IPS-20b (cell line): Measurements from ENCODE around the gene MAP3K6.

Experiments
- H3K27ac ChIP-seq: one replicate; pipeline ENCODE4 v1.5.1; 2013; ENCODE audit warnings: low read length
- H3K27me3 ChIP-seq: 2 replicates; pipeline ENCODE4 v1.6.1; 2013; ENCODE audit warnings: mild to moderate bottlenecking, low read length, inconsistent platforms; ENCODE audit not compliant: insufficient read depth
- H3K36me3 ChIP-seq: 2 replicates; pipeline ENCODE4 v1.6.1; 2013; ENCODE audit warnings: low read depth, mild to moderate bottlenecking, inconsistent platforms, low read length, moderate library complexity; ENCODE audit not compliant: insufficient read depth
- H3K4me1 ChIP-seq: 2 replicates; pipeline ENCODE4 v1.6.1; 2013; ENCODE audit warnings: mild to moderate bottlenecking, control low read depth, inconsistent platforms, low read length, moderate library complexity; ENCODE audit not compliant: insufficient read depth
- H3K4me3 ChIP-seq: 2 replicates; pipeline ENCODE4 v1.5.1; 2013; ENCODE audit warnings: mild to moderate bottlenecking, low read length, inconsistent platforms
- H3K9ac ChIP-seq: 2 replicates; pipeline ENCODE4 v1.6.1; 2013; ENCODE audit warnings: low read depth, mild to moderate bottlenecking, inconsistent platforms, low read length, moderate library complexity
- H3K9me3 ChIP-seq: 2 replicates; pipeline ENCODE4 v1.6.1; 2013; ENCODE audit warnings: mild to moderate bottlenecking, low read depth, low read length, inconsistent platforms; ENCODE audit not compliant: insufficient read depth

The MAP3K6 gene

DNA sequence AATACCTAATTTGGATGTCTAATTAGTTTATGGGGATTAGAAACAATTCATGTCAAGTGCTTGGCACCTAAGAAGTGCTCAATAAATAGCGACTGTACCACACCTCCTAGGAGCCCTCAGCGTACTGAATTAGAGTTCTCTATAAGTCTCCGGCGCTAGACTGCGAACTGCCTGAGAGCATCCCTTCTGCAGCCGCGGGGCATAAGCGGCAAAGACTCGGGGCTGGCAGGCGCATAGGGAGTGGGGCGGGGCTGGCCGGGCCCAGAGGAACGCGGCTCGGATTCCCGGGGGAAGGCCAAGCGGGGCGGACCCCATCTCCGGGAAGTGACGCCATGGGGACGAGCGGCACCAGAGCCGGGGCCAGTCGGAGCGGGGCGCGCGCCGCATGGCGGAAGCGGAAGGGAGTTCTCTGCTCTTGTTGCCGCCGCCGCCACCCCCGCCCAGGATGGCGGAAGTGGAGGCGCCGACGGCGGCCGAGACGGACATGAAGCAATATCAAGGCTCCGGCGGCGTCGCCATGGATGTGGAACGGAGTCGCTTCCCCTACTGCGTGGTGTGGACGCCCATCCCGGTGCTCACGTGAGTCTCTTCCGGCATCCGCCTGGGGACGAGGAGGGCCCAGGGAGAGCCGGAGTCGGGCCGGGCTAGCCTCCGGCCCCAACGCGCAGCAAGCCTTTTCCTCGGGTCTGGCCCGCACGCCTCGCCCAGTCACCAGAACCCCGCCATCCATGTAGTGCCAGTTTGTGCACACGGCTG, 44.8 kb downstream of the MAP3K6 start, which contains the start of gene TMEM222:
Gene TMEM222, plus strand, starts transcription at position 351 of the 756 bp plus-strand sequence. Its CDS starts 35 bp downstream, at position 386.
- Histone ChIP-seq H3K4me1 (peaks cover 4% of the 10 kb centered on the region; the same call in 1 of the 2 replicates), H3K27ac (peak within 1 kb of the TSS; percentile 68), H3K36me3 (peaks cover 26% of the 10 kb centered on the region; the same call in 1 of the 2 replicates), H3K27me3 (peaks cover 5% of the 10 kb centered on the region; the same call in 1 of the 2 replicates), H3K9ac (peak within 1 kb of the TSS; percentile 99), H3K4me3 (peak within 1 kb of the TSS; percentile 96), H3K9me3 (no peaks in the 10 kb centered on the region)

DNA sequence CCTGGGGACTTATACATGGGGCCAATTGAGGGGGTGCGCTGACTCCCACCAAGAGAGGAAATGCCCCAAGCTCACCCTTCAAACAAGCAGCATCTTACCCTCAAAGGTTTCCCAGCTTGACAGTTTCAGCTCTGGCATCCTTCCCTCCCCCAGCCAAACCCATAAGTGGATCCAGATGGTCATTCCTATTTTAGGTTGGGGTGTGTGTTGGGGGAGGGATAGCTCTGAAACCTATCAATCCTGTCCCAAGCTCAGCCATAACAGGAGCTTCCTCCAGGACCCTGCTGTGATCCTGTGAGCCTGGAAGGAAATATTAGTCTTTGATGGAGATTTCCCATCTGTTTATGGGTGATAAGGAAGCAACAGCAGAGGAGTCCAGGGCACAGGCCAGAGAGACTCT, 48.2 kb downstream of the MAP3K6 start:
- H3K27me3 ChIP-seq = peaks cover 5% of the 10 kb centered on the region; the same call in 1 of the 2 replicates
- H3K9ac ChIP-seq = no peak overlapping the region
- H3K4me3 ChIP-seq = no peak overlapping the region
- no peak overlapping the region for H3K27ac ChIP-seq
- H3K36me3 ChIP-seq = no peaks in the 10 kb centered on the region
- no peaks in the 10 kb centered on the region for H3K9me3 ChIP-seq
- peaks cover 4% of the 10 kb centered on the region; the same call in 1 of the 2 replicates for H3K4me1 ChIP-seq

DNA sequence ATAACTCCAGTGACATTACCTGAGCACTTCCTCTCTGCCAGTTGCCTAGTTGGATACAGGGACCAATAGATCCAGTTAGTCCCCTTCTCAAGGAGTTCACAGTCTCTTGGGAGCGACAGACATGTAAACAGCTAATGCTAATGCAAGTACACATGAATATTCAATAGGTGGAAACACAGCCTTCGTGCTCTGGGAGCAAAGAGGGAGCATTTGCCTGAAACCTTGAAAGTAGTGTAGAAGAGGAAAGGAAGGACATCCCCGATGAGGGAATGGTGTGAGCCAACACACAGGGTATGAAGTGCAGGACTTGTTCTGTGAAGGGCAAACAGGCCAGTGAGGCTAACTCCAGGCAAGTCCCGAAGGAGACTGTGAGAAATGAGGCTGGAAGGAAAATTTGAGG, 48.6 kb downstream of the MAP3K6 start:
- Histone ChIP-seq H3K4me1 (peaks cover 3% of the 10 kb centered on the region; the same call in 1 of the 2 replicates), H3K27ac (no peak overlapping the region), H3K4me3 (no peak overlapping the region), H3K36me3 (no peaks in the 10 kb centered on the region), H3K9ac (no peak overlapping the region), H3K27me3 (peaks cover 5% of the 10 kb centered on the region; the same call in 1 of the 2 replicates), H3K9me3 (no peaks in the 10 kb centered on the region)

DNA sequence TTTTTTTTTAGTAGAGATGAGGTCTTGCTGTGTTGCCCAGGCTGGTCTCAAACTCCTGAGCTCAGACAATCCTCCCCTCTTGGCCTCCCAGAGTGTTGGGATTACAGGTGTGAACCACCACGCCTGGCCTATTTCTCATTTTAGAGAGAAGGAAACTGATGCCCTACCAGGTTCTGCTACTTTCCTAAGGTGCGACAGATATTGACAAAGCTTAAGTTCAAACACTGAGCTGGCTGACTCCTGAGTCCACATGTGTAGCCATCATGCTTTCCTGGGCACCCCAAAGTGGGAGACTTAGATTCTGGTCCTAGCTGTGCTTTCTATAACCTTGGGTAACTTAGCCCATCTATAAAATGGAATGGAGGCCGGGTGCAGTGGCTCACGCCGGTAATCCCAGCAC, 49.9 kb downstream of the MAP3K6 start:
- H3K27ac ChIP-seq = no peak overlapping the region
- no peaks in the 10 kb centered on the region for H3K9me3 ChIP-seq
- peaks cover 5% of the 10 kb centered on the region; the same call in 1 of the 2 replicates for H3K27me3 ChIP-seq
- H3K36me3 ChIP-seq = no peaks in the 10 kb centered on the region
- H3K4me1 ChIP-seq = no peaks in the 10 kb centered on the region
- H3K9ac ChIP-seq = no peak overlapping the region
- H3K4me3 ChIP-seq = no peak overlapping the region

DNA sequence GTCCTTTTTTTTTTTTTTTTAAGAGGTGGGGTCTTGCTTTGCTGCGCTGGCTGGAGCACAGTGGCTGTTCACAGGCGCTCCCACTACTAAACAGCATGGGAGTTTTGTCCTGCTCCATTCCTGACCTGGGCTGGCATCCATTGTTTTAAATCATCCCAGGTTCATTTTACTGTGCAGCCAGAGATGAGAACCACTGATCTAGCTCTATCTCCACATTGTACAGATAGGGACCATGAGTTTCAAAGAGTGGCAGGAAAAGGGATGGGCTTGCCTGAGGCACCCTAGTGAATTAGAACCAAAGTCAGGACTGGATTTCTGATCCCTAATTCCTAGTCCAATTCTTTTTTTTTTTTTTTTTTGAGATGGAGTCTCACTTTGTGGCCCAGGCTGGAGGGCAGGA, 52.0 kb downstream of the MAP3K6 start:
- no peak overlapping the region for H3K27ac ChIP-seq
- H3K36me3 ChIP-seq = no peaks in the 10 kb centered on the region
- H3K4me3 ChIP-seq = no peak overlapping the region
- no peak overlapping the region for H3K9ac ChIP-seq
- H3K9me3 ChIP-seq = no peaks in the 10 kb centered on the region
- peaks cover 5% of the 10 kb centered on the region; the same call in 1 of the 2 replicates for H3K27me3 ChIP-seq
- no peaks in the 10 kb centered on the region for H3K4me1 ChIP-seq

DNA sequence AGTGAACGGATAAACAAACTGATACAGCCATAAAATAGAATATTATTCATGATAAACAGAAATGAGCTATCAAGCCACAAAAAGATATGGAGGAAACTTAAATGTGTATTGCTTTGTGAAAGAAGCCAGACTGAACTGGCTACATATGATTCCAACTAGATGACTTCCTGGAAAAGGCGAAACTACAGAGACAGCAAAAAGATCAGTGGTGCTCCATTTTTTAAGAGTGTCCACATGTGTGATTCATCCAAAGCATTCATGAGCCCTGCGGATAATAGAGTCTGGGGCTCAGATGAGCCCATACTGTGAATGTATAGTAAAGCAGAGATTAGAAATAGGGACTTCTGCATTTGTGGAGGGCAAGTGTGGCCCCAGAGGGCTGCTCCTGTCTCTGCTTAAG, 52.6 kb downstream of the MAP3K6 start:
- no peak overlapping the region for H3K27ac ChIP-seq
- H3K4me3 ChIP-seq = no peak overlapping the region
- H3K9ac ChIP-seq = no peak overlapping the region
- no peaks in the 10 kb centered on the region for H3K4me1 ChIP-seq
- H3K27me3 ChIP-seq = no peaks in the 10 kb centered on the region; the same call in 1 of the 2 replicates
- no peaks in the 10 kb centered on the region for H3K36me3 ChIP-seq
- no peaks in the 10 kb centered on the region for H3K9me3 ChIP-seq

DNA sequence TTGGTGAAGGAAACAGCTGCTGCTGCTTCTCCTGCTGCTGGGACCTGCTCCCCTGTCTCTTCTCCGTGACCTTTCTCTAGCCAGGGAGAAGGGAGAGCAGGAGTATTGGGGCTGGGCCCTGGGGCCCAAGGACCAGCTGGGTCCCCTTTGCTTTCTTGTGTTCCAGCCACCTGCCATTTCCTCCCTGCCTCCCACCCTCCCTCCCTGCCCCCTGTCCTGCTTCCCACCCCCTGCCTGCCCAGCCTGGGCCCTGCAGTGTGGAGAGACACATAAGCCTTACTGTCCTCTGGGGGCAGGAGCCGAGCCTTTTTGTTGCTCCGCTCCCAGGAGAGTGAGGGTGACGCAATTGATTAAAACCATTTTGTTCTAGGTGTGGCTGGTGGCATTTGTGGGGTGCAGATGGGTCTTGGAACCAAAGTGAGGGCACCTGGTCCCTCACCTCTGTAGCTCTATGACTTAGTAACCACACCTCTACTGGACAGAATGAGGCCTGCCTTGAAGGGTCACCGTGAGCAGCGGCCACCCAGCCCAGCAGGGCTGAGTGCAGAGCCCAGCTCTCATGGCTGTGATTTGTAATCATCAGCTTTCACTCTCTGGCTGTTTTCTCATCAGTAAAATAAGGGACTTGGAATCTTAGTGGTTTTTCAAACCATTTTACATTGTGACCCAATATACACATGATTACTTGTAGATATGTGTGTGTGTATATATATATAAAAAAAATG, 58.7 kb downstream of the MAP3K6 start:
- Histone ChIP-seq H3K4me3 (peak overlapping the region; percentile 10; the same call in 1 of the 2 replicates), H3K36me3 (no peaks in the 10 kb centered on the region), H3K9me3 (no peaks in the 10 kb centered on the region), H3K27ac (peak overlapping the region; percentile 59), H3K27me3 (no peaks in the 10 kb centered on the region), H3K9ac (peak overlapping the region; percentile 57; the same call in 1 of the 2 replicates), H3K4me1 (peaks cover 18% of the 10 kb centered on the region; the same call in 1 of the 2 replicates)

DNA sequence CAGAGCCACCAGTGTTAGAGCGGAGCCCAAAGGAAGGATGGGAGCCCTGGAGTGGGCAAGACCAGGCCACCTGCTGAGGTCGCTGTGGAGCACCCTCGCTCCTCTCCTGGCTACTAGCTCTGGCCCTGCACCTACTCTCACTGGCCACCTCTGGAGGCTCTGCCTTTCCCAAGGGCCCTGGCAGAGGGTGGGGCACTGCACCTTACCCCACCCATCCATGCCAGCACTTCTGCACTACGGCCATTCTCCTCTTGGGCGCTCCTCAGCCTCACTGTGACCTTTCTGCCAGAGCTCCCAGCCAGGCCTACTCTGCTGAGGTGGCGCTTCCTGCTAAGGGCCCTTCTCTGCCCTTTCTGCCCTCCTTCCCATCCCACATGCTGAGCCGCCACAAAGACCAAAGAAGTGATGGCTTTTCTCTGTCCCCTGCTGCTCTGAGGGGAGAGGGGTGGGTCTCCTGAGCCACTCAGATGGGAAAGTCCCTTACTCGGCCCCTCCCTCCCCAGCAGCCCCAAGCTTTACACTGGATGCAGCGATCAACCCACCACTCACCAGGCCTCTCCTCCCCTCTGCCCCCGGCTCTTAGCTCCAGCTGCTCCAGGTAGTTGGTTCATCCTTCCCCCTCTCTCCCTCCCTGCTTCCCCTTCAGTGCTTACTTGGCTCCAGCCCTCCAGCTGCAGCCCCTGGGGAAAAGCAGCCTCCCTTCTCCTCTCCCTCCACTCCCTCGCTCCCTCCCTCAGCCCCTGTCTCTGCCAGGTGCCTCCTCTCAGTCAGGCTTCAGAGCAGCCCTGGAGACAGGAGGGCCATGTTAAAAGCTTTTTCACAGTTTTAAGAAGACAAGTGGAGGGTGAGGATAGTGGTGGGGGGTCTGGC, 59.6 kb downstream of the MAP3K6 start:
- Histone ChIP-seq H3K27me3 (no peaks in the 10 kb centered on the region), H3K4me1 (peaks cover 18% of the 10 kb centered on the region; the same call in 1 of the 2 replicates), H3K4me3 (peak overlapping the region; percentile 10; the same call in 1 of the 2 replicates), H3K27ac (peak overlapping the region; percentile 59), H3K36me3 (no peaks in the 10 kb centered on the region), H3K9me3 (no peaks in the 10 kb centered on the region), H3K9ac (peak overlapping the region; percentile 54; the same call in 1 of the 2 replicates)

DNA sequence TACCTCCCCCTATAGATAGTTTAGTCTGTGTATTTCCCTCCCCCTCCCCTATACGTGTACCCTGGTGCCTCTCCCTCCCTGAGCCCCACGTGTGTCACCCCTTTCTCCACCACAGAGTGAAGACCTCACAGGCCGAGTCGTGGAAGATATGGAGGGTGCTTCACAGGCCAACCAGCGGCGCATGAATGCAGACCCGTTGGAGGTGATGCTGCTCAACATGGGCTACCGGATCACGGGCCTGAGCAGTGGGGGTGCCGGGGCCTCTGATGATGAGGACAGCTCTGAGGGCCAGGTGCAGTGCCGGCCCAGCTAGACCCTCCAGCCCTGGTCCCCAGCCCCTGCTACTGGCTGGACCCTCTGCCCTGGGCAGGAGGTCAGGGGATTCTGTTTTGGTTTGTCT, 60.7 kb downstream of the MAP3K6 start:
- Histone ChIP-seq H3K4me3 (no peak overlapping the region), H3K27me3 (no peaks in the 10 kb centered on the region), H3K4me1 (peaks cover 22% of the 10 kb centered on the region; the same call in 1 of the 2 replicates), H3K36me3 (no peaks in the 10 kb centered on the region), H3K9ac (no peak overlapping the region), H3K9me3 (no peaks in the 10 kb centered on the region), H3K27ac (no peak overlapping the region)
